Keratinocyte (primary cell): Measurements from ENCODE around the gene NPFFR1. TPM values are rescaled to one million over a fixed set of nuclear protein-coding genes. Genes with fewer than 3 reads are reported as not detected.

Experiments used
- DNase-seq: peaks from one replicate; pipeline ENCODE4 v3.0.0-alpha.2; 2011; ENCODE audit warnings: low read depth, missing footprints, low spot score
- FAIRE-seq: peaks from 2 replicates; lab custom pipeline; 2011; peaks lifted over from hg19 to GRCh38; lab: Jason Lieb, UNC
- H2AFZ ChIP-seq: 2 replicates; pipeline ENCODE4 v1.6.0; 2012; ENCODE audit warnings: low read length, control low read depth, inconsistent platforms; ENCODE audit not compliant: control insufficient read depth
- H3K27ac ChIP-seq: 2 replicates; pipeline ENCODE4 v1.5.1; 2011; ENCODE audit warnings: low read length; ENCODE audit not compliant: control insufficient read depth, insufficient read depth
- H3K27me3 ChIP-seq: 3 replicates; pipeline ENCODE4 v1.6.0; 2011; ENCODE audit warnings: low read length; ENCODE audit not compliant: control insufficient read depth, insufficient read depth; ENCODE audit errors: extremely low read depth
- H3K36me3 ChIP-seq, 2 experiments: 2 replicates in 1 of 2; 3 replicates in 1 of 2; pipeline ENCODE4 v1.5.1; 2011; ENCODE audit warnings: low read length in 2 of 2, mild to moderate bottlenecking in 1 of 2; ENCODE audit not compliant: control insufficient read depth in 2 of 2, insufficient read depth in 2 of 2; ENCODE audit errors: extremely low read depth in 1 of 2
- H3K4me1 ChIP-seq: 3 replicates; pipeline ENCODE4 v1.5.1; 2011; ENCODE audit warnings: low read length; ENCODE audit not compliant: control insufficient read depth, insufficient read depth; ENCODE audit errors: extremely low read depth
- H3K4me2 ChIP-seq: 3 replicates; pipeline ENCODE4 v1.6.0; 2011; ENCODE audit warnings: low read depth, low read length; ENCODE audit not compliant: control insufficient read depth, insufficient read depth; ENCODE audit errors: extremely low read depth
- H3K4me3 ChIP-seq, 3 experiments: fragments of 200-600 bp in 1 of 3; sonication (generic) in 1 of 3; 2 replicates in 2 of 3; 3 replicates in 1 of 3; pipeline ENCODE4 v1.5.1; 2011 to 2016; ENCODE audit warnings: low read length in 3 of 3, mild to moderate bottlenecking in 3 of 3, control low read depth in 2 of 3, inconsistent platforms in 1 of 3, low read depth in 1 of 3, mixed read lengths in 1 of 3, mixed run types in 1 of 3, moderate library complexity in 1 of 3; ENCODE audit not compliant: control insufficient read depth in 2 of 3, insufficient read depth in 2 of 3; ENCODE audit errors: extremely low read depth in 1 of 3
- H3K79me2 ChIP-seq: 2 replicates; pipeline ENCODE4 v1.6.0; 2012; ENCODE audit warnings: low read length; ENCODE audit not compliant: control insufficient read depth, insufficient read depth
- H3K9ac ChIP-seq: 3 replicates; pipeline ENCODE4 v1.6.0; 2011; ENCODE audit warnings: low read length; ENCODE audit not compliant: control insufficient read depth, insufficient read depth; ENCODE audit errors: extremely low read depth
- H3K9me1 ChIP-seq: 3 replicates; pipeline ENCODE4 v1.6.0; 2011; ENCODE audit warnings: low read length; ENCODE audit not compliant: control insufficient read depth, insufficient read depth; ENCODE audit errors: extremely low read depth
- H3K9me3 ChIP-seq: 2 replicates; pipeline ENCODE4 v1.5.1; 2012; ENCODE audit warnings: low read depth, low read length; ENCODE audit not compliant: control insufficient read depth
- H4K20me1 ChIP-seq: 3 replicates; pipeline ENCODE4 v1.6.0; 2011; ENCODE audit warnings: low read length; ENCODE audit not compliant: control insufficient read depth, insufficient read depth; ENCODE audit errors: extremely low read depth
- EZH2 ChIP-seq: IDR thresholded peaks from one replicate; pipeline ENCODE4 v1.6.1; 2012; ENCODE audit warnings: inconsistent platforms, mild to moderate bottlenecking, low read length, moderate library complexity
- dilution Hi-C: fragments of 300-500 bp; cut with MboI; formaldehyde crosslinking; loops from one replicate; pipeline ENCODE4 v1.7.0; 2020; ENCODE audit warnings: low sequenced_read_pairs; ENCODE audit not compliant: extremely low pct_ligation_motif_present
- polyA plus RNA-seq, 5 experiments: library from polyadenylated mRNA; depleted of rRNA in 3 of 5; stranded (reverse) in 3 of 5; stranded (forward) in 1 of 5; unstranded in 1 of 5; fragments of >200 nt; gene quantifications; 1 replicate in 1 of 5; 2 replicates in 3 of 5; 3 replicates in 1 of 5; pipeline versions ENCODE4 v1.2.1 to v1.2.3, GENCODE V29; 2011 to 2012; ENCODE audit warnings: missing spikeins in 2 of 5, low read depth in 1 of 5, low replicate concordance in 1 of 5
- TF ChIP-seq, protein P1 (sequence below), 3 experiments: IDR thresholded peaks in 1 of 3; conservative IDR thresholded peaks in 1 of 3; optimal IDR thresholded peaks in 1 of 3; 2 replicates in 2 of 3; 3 replicates in 1 of 3; pipeline versions ENCODE3 to v1.5.1; 2011; ENCODE audit warnings: low read length in 3 of 3, mild to moderate bottlenecking in 3 of 3, moderate library complexity in 2 of 3, control low read depth in 1 of 3, inconsistent platforms in 1 of 3; ENCODE audit not compliant: insufficient read depth in 2 of 3; ENCODE audit errors: extremely low read depth in 1 of 3

Gene NPFFR1
- polyA plus RNA-seq, 1 donor (not counting 4 experiments of a cell fraction or from before 2014, with no cell fraction given): not detected

DNA sequence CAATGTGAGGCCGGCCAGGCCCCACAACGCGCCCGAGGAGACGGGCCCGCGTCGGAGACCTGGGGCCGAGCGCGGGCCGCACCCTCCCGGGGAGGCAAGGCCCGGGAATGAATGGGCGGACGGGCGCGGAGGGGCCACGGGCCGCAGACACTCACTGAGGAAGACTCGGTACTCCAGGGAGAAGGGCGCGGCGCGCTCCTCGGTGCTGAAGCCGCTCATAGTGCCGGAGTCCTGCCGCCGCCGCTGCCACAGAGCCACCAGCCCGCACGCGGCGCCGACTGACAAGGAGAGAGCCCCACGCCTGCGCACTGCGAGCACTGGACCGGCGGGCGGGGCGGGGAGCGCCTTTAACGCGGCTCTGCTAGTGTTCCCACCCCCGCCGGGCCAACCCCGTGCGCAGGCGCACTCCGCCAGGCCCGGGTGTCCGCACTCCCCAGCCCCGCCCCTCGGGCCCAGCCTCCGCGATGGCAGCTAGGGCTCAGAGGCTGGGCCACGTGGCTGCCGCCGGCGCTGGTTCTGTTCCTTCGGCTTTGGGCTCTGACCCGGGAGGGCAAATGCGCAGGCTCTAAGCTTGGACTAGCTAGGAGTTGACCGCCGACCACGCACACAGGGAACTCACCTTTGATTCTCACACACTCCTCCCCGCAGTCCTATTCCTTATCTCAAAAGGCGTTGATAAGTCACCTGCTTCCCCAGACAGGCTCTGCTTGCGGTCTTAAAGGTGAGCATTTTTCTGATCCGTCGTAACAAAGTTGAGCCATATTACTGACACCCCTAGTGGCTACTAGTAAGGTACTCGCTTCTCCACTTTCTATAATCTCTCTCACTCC is 50.5 kb downstream of the NPFFR1 start, which contains the start of gene PPA1:
TSS of gene PPA1 (minus strand) at position 321 of the 830 bp plus-strand sequence. CDS start at position 219, 102 bp downstream.
- DNase-seq (peak; percentile 71), FAIRE-seq (peak; percentile 34)
- H3K27me3 ChIP-seq: no peaks in the 10 kb centered on the region
- peaks cover 47% of the 10 kb centered on the region for H3K79me2 ChIP-seq
- peaks cover 12% of the 10 kb centered on the region for H3K4me1 ChIP-seq
- dilution Hi-C loops: no loop called here
- H4K20me1 ChIP-seq: peaks cover 4% of the 10 kb centered on the region
- peak within 1 kb of the TSS; percentile 99 for H2AFZ ChIP-seq
- no peak for TF ChIP-seq EZH2
- TF ChIP-seq, protein P1, sequence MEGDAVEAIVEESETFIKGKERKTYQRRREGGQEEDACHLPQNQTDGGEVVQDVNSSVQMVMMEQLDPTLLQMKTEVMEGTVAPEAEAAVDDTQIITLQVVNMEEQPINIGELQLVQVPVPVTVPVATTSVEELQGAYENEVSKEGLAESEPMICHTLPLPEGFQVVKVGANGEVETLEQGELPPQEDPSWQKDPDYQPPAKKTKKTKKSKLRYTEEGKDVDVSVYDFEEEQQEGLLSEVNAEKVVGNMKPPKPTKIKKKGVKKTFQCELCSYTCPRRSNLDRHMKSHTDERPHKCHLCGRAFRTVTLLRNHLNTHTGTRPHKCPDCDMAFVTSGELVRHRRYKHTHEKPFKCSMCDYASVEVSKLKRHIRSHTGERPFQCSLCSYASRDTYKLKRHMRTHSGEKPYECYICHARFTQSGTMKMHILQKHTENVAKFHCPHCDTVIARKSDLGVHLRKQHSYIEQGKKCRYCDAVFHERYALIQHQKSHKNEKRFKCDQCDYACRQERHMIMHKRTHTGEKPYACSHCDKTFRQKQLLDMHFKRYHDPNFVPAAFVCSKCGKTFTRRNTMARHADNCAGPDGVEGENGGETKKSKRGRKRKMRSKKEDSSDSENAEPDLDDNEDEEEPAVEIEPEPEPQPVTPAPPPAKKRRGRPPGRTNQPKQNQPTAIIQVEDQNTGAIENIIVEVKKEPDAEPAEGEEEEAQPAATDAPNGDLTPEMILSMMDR (optimal IDR thresholded peaks at IDR 0.05 in 1 of 3, IDR thresholded peaks at IDR 0.05 in 1 of 3, conservative IDR thresholded peaks at IDR 0.05 in 1 of 3; ENCODE audit: extremely low read depth in 1 of 3, insufficient read depth in 2 of 3, low read length in 3 of 3): peak in 2 of 3 experiments; percentile 2 to 27
- H3K4me2 ChIP-seq: peak within 1 kb of the TSS; percentile 96
- no peaks in the 10 kb centered on the region for H3K9me1 ChIP-seq
- peak within 1 kb of the TSS; percentile 89 for H3K27ac ChIP-seq
- H3K36me3 ChIP-seq: peaks cover 0 to 10% of the 10 kb centered on the region in 2 experiments
- H3K9me3 ChIP-seq: no peaks in the 10 kb centered on the region
- H3K4me3 ChIP-seq: peak within 1 kb of the TSS; percentile 93 to 97 (median 96)
- peak within 1 kb of the TSS; percentile 93 for H3K9ac ChIP-seq

DNA sequence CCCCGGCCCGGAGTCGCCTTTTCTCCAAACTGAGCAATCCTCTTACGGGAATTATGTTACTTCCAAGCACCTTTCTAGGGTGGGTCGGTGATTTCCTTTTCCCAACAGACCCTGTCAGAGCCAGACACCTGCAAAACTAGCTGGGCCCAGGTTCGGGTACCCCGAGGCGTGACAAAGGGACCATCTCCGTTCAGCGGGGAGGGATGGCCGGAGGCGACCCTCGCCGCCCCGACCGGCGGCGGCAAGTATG is 51.0 kb downstream of the NPFFR1 start:
- Histone ChIP-seq H4K20me1 (peaks cover 4% of the 10 kb centered on the region), H3K36me3 (peaks cover 0 to 15% of the 10 kb centered on the region in 2 experiments), H3K4me2 (peak overlapping the region; percentile 96), H3K9me1 (no peaks in the 10 kb centered on the region), H3K4me1 (peaks cover 18% of the 10 kb centered on the region), H3K79me2 (peaks cover 52% of the 10 kb centered on the region), H3K4me3 (peak overlapping the region; percentile 93 to 97 (median 96)), H3K27me3 (no peaks in the 10 kb centered on the region), H3K27ac (peak overlapping the region; percentile 89), H3K9me3 (no peaks in the 10 kb centered on the region), H2AFZ (peak overlapping the region; percentile 61), H3K9ac (peak overlapping the region; percentile 93)
- DNase-seq: no peak
- dilution Hi-C loops: no loop called here
- TF ChIP-seq, protein P1 (optimal IDR thresholded peaks at IDR 0.05 in 1 of 3, IDR thresholded peaks at IDR 0.05 in 1 of 3, conservative IDR thresholded peaks at IDR 0.05 in 1 of 3; ENCODE audit: extremely low read depth in 1 of 3, insufficient read depth in 2 of 3, low read length in 3 of 3): no peak
- TF ChIP-seq EZH2: no peak
- FAIRE-seq: no peak
